GM12878 (cell line): ENCODE results near the gene DKK3.

Experiments
- CHD4 ChIP-seq: fragments of 200-600 bp; sonication (generic); IDR thresholded peaks from 2 replicates; pipeline ENCODE4 v1.6.1; 2016; ENCODE audit warnings: mild to moderate bottlenecking
- E2F8 ChIP-seq: fragments of 450-650 bp; IDR thresholded peaks from 2 replicates; pipeline ENCODE4 v1.6.1; 2018; ENCODE audit warnings: mild to moderate bottlenecking, low read depth, moderate library complexity; ENCODE audit not compliant: partially characterized antibody
- JUNB ChIP-seq: IDR thresholded peaks from 2 replicates; pipeline ENCODE4 v1.6.1; 2016; ENCODE audit warnings: antibody characterized with exemption, mild to moderate bottlenecking
- JUND ChIP-seq: IDR thresholded peaks from 2 replicates; pipeline ENCODE4 v1.6.1; 2012; ENCODE audit warnings: low read depth, mild to moderate bottlenecking, low read length, improper control_type of control experiment, moderate library complexity
- MYC ChIP-seq: IDR thresholded peaks from 2 replicates; pipeline ENCODE4 v1.6.1; 2011; ENCODE audit warnings: mild to moderate bottlenecking, low read length, moderate library complexity, inconsistent platforms; ENCODE audit not compliant: insufficient read depth, insufficient replicate concordance, insufficient read length, severe bottlenecking

- no peak for TF ChIP-seq MYC
- no peak for TF ChIP-seq JUNB
- no peak for TF ChIP-seq E2F8
- TF ChIP-seq JUND, result no peak
- TF ChIP-seq CHD4, result no peak
Measured at GRCh38 chr11:11929920-11930319, 78.5 kb downstream of the DKK3 start.
